Aorta (tissue), 5 donors: ENCODE data around the gene PRLR. TPM values are rescaled to one million over a fixed set of nuclear protein-coding genes. Genes with fewer than 3 reads are reported as not detected.
A peak's percentile ranks its signal among the peaks of the same experiment; 100 is the strongest.

Experiments
- ATAC-seq: fragments of 200-7000 bp; cut with Tn5 transposase; one replicate; pipeline ENCODE4 v1.9.1; 2022; ENCODE audit warnings: moderate library complexity; ENCODE audit not compliant: low FRiP score
- DNase-seq, 2 donors: peaks; one replicate each; pipeline ENCODE4 v3.0.0-alpha.2; 2020
- H3K27ac ChIP-seq, 2 donors: one replicate each; pipeline ENCODE4 v1.5.1; 2013; ENCODE audit warnings: low read length in 2 of 2, mild to moderate bottlenecking in 2 of 2, moderate library complexity in 2 of 2, control low read depth in 1 of 2, inconsistent platforms in 1 of 2, low read depth in 1 of 2
- H3K27me3 ChIP-seq, 2 donors: one replicate each; pipeline ENCODE4 v1.6.1; 2013; ENCODE audit warnings: control low read depth in 1 of 2, low read length in 1 of 2, mild to moderate bottlenecking in 1 of 2, moderate library complexity in 1 of 2; ENCODE audit not compliant: insufficient read depth in 2 of 2, control insufficient read depth in 1 of 2
- H3K36me3 ChIP-seq, 2 donors: one replicate each; pipeline ENCODE4 v1.6.1; 2013; ENCODE audit warnings: control low read depth in 1 of 2, low read length in 1 of 2, mild to moderate bottlenecking in 1 of 2; ENCODE audit not compliant: insufficient read depth in 2 of 2, control insufficient read depth in 1 of 2
- H3K4me1 ChIP-seq, 2 donors: one replicate each; pipeline ENCODE4 v1.6.1; 2013; ENCODE audit warnings: low read length in 2 of 2, control low read depth in 1 of 2, mild to moderate bottlenecking in 1 of 2, moderate library complexity in 1 of 2; ENCODE audit not compliant: insufficient read depth in 2 of 2, control insufficient read depth in 1 of 2
- H3K4me3 ChIP-seq, 2 donors: one replicate each; pipeline ENCODE4 v1.5.1; 2013; ENCODE audit warnings: low read length in 2 of 2, control low read depth in 1 of 2, mild to moderate bottlenecking in 1 of 2
- H3K9me3 ChIP-seq: one replicate; pipeline ENCODE4 v1.6.1; 2013; ENCODE audit warnings: mild to moderate bottlenecking, low read length; ENCODE audit not compliant: control insufficient read depth
- WGBS, 2 donors: extraction: QIAGEN DNeasy Blood & Tissue Kit; methylation state at CpG; one replicate each; pipeline ENCODE4 v1.1.7; 2013; 5-methylcytosine and 5-hydroxymethylcytosine counted together
- intact Hi-C, 2 donors: fragments of 100-400 bp; cut with DNase I; formaldehyde crosslinking; loops; one replicate each; pipeline versions ENCODE4 v1.14.2 to v1.15.0; 2022
- polyA plus RNA-seq, 2 donors: library from polyadenylated mRNA; stranded (reverse); fragments of 200-250 nt; gene quantifications; one replicate each; pipeline ENCODE4 v1.2.3, GENCODE V29; 2013
- total RNA-seq, 2 donors: library from RNA; stranded (reverse); fragmentation: NEBNext Ultra II Directional; extraction: Animal tissue kit (Norgen Biotek cat#: 25700); gene quantifications; one replicate each; pipeline ENCODE4 v1.2.1, GENCODE V29; 2021
- donor health status: healthy with polysubstance abuse.
- donor health status: Bipolar disorder and iron deficiency.
- donor health status: DM: no; HTN: no; CAD: no.
- donor health status: DM: no; HTN: no; CAD: no.
- donor health status: DM: yes; HTN: yes; CAD: no.

The PRLR gene
- total and polyA plus RNA-seq, 4 donors, result 0.08 to 3.2 (median 0.69) TPM

DNA sequence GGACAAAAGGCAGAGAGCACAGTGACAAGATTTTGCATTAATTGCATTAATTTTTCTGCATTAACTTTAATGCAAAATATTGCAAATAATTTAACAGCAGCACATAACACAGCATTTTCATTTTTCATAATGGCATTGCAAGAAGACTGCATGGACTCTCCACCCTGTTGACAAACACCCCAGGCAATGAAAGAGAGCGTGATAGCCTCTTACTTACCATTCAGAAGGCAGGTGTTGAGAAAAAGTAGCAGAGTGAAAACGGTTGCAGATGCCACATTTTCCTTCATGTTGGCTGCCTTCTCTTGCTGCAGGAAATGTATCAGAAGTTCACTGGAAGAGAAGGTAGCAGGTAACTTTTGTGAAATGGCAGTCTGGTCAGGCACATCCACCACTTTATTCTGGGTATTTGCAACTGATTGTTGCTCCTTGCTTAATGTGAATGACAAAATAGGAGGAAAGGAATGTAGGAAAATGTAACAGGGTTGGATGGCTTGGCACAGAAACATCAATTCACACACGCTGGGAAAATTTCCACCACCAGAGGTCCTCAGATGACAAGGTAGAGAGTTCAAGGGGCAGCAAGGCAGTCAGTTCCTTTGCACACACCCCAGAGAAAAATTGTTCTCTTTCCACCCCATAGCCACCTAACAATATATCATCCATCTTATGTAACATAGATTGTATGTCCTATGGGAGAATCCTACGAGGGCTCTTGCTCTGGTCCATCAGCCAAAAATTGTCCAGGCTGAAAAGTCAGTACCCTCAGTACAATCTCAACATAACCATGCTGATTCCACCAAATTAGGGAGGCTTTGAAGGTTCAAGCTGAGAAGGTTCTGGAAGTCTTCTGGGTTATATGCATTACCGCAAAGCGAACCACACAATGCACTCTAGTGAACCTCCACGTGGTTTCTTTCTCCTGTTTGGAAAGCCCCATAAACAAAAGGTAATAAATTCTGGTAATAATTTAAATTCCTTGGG is 140.7 kb downstream of the PRLR start:
- WGBS, 2 donors, result 68 to 69% methylated on average over 7 of the region's 7 CpGs
- H3K36me3 ChIP-seq, result no peaks in the 10 kb centered on the region
- DNase-seq (no peak), ATAC-seq (peak; percentile 58)
- no peak overlapping the region for H3K4me3 ChIP-seq
- H3K27ac ChIP-seq, result no peak overlapping the region
- no peaks in the 10 kb centered on the region for H3K27me3 ChIP-seq
- intact Hi-C loops, result loop anchor here (5.0 kb wide), 2 partner anchors 93 to 838 kb away; no protein-coding TSS in a partner anchor
- no peaks in the 10 kb centered on the region for H3K4me1 ChIP-seq
- no peaks in the 10 kb centered on the region for H3K9me3 ChIP-seq

DNA sequence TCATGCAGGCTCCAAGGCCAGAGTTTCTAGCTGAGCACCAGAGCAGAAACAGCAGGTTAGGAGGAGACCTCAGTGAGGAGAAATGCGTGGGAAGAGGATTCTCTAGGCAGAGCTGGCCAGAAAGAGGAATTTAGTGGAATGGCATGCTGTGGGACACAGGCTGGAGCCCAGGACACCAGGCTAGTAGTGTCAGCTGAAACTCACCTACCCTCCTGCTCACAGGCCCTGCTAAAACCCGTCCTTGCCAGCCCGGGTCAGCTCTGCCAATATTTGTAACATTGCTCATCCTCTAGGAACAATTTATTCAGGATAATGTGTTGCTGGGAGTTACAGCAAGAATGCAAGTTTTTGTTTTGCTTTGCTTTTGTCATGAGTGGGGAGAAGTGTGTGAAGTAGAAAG is 142.3 kb downstream of the PRLR start:
- Histone ChIP-seq H3K9me3 (no peaks in the 10 kb centered on the region), H3K27ac (no peak overlapping the region), H3K4me1 (no peaks in the 10 kb centered on the region), H3K4me3 (no peak overlapping the region), H3K36me3 (no peaks in the 10 kb centered on the region), H3K27me3 (peaks cover 0 to 2% of the 10 kb centered on the region in 2 donors)
- ATAC-seq (no peak), DNase-seq (no peak)
- intact Hi-C loops, result loop anchor here (5.0 kb wide), 1 partner anchor 839 kb away; no protein-coding TSS in a partner anchor
- 49% methylated on average over 3 of the region's 3 CpGs for WGBS, 2 donors

GRCh38 chr5:35083150-35083549 is 147.1 kb downstream of the PRLR start:
- Histone ChIP-seq H3K36me3 (no peaks in the 10 kb centered on the region), H3K9me3 (no peaks in the 10 kb centered on the region), H3K27ac (no peak overlapping the region), H3K4me3 (no peak overlapping the region), H3K27me3 (peaks cover 0 to 2% of the 10 kb centered on the region in 2 donors), H3K4me1 (no peaks in the 10 kb centered on the region)
- intact Hi-C loops, result no loop called here
- WGBS, 2 donors, result 88 to 90% methylated on average over 3 of the region's 3 CpGs
- ATAC-seq, result no peak
- no peak for DNase-seq

DNA sequence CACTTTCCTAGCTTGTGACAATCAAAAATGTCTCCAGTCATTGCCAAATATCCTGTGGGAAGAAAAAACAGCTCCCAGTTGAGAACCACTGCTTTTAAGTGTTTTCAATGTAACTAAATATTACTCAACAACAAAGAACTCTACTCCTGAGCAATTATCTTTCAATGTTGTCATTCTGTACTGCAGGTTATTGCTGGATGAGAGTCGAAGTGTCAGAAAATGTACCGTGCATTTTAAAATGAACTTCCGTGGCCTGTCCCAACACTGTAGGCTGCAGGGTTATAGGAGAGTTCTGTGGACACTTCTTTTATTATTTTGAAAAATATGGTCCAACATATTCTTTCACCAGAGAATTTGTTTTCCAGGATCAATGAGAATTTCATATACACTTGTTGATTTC is 147.8 kb downstream of the PRLR start:
- DNase-seq (no peak), ATAC-seq (no peak)
- peaks cover 0 to 2% of the 10 kb centered on the region in 2 donors for H3K27me3 ChIP-seq
- 92% methylated on average over 3 of the region's 3 CpGs for WGBS, 2 donors
- no peak overlapping the region for H3K4me3 ChIP-seq
- no peaks in the 10 kb centered on the region for H3K4me1 ChIP-seq
- no peaks in the 10 kb centered on the region for H3K9me3 ChIP-seq
- no peaks in the 10 kb centered on the region for H3K36me3 ChIP-seq
- intact Hi-C loops, result no loop called here
- H3K27ac ChIP-seq, result no peak overlapping the region

- 78 to 86% methylated on average over 6 of the region's 6 CpGs for WGBS, 2 donors
- DNase-seq, result no peak
- intact Hi-C loops, result no loop called here
- Histone ChIP-seq H3K4me3 (no peak overlapping the region), H3K9me3 (no peaks in the 10 kb centered on the region), H3K27ac (no peak overlapping the region), H3K27me3 (peaks cover 0 to 2% of the 10 kb centered on the region in 2 donors), H3K36me3 (no peaks in the 10 kb centered on the region), H3K4me1 (no peaks in the 10 kb centered on the region)
- no peak for ATAC-seq
Observed at GRCh38 chr5:35081134-35081533, 149.2 kb downstream of the PRLR start.

GRCh38 chr5:35073160-35073559 is 157.1 kb downstream of the PRLR start:
- DNase-seq (no peak), ATAC-seq (no peak)
- Histone ChIP-seq H3K27me3 (no peaks in the 10 kb centered on the region), H3K27ac (no peak overlapping the region), H3K36me3 (no peaks in the 10 kb centered on the region), H3K4me3 (no peak overlapping the region), H3K9me3 (peaks cover 3% of the 10 kb centered on the region), H3K4me1 (no peaks in the 10 kb centered on the region)
- intact Hi-C loops, result no loop called here
- WGBS, 2 donors, result 87% methylated on average over 4 of the region's 4 CpGs

- 81 to 86% methylated on average over 1 of the region's 1 CpG for WGBS, 2 donors
- ATAC-seq (no peak), DNase-seq (no peak)
- intact Hi-C loops, result no loop called here
- Histone ChIP-seq H3K27ac (no peak overlapping the region), H3K4me1 (no peaks in the 10 kb centered on the region), H3K36me3 (no peaks in the 10 kb centered on the region), H3K27me3 (no peaks in the 10 kb centered on the region), H3K4me3 (no peak overlapping the region), H3K9me3 (peaks cover 3% of the 10 kb centered on the region)
Observed at GRCh38 chr5:35069188-35069587, 161.1 kb downstream of the PRLR start.

- DNase-seq (no peak), ATAC-seq (no peak)
- H3K4me1 ChIP-seq, result no peaks in the 10 kb centered on the region
- H3K36me3 ChIP-seq, result no peaks in the 10 kb centered on the region
- no peak overlapping the region for H3K4me3 ChIP-seq
- H3K27ac ChIP-seq, result no peak overlapping the region
- WGBS, 2 donors, result 72 to 80% methylated on average over 2 of the region's 2 CpGs
- no peaks in the 10 kb centered on the region for H3K27me3 ChIP-seq
- no peaks in the 10 kb centered on the region for H3K9me3 ChIP-seq
- intact Hi-C loops, result no loop called here
Observed at GRCh38 chr5:35067985-35068384, 162.3 kb downstream of the PRLR start.

GRCh38 chr5:35066260-35066795 is 164.0 kb downstream of the PRLR start:
- DNase-seq, result no peak
- no peak for ATAC-seq
- H3K4me1 ChIP-seq, result no peaks in the 10 kb centered on the region
- H3K36me3 ChIP-seq, result no peaks in the 10 kb centered on the region
- 90 to 93% methylated on average over 3 to 5 of the region's 5 CpGs for WGBS, 2 donors
- no peak overlapping the region for H3K4me3 ChIP-seq
- H3K27ac ChIP-seq, result no peak overlapping the region
- H3K27me3 ChIP-seq, result no peaks in the 10 kb centered on the region
- intact Hi-C loops, result no loop called here
- H3K9me3 ChIP-seq, result no peaks in the 10 kb centered on the region
